GM21825 (cell line): ENCODE data around the gene KRTAP9-2.
"Not testable (repeated sequence)": the region's sequence is repeated elsewhere in the genome, so short reads cannot be mapped to it uniquely, and the experiment has no call there.

Experiments used
- ATAC-seq: cut with Tn5 transposase; IDR thresholded peaks from one replicate; pipeline ENCODE4 v1.9.1; 2021; ENCODE audit warnings: mild to moderate bottlenecking, moderate library complexity; ENCODE audit not compliant: unreplicated experiment

KRTAP9-2 gene

GRCh38 chr17:41226598-41227095 is at the start of gene KRTAP9-2:
KRTAP9-2 (plus strand) TSS chr17:41226648; CDS start chr17:41226655, 7 bp downstream.
- ATAC-seq = not testable (repeated sequence)

GRCh38 chr17:41176744-41177387 is 49.6 kb upstream of the KRTAP9-2 start:
- no peak for ATAC-seq

GRCh38 chr17:41177727-41178271 is 48.6 kb upstream of the KRTAP9-2 start, which contains the start of gene KRTAP4-2:
KRTAP4-2 (minus strand) TSS chr17:41178221; CDS start chr17:41178164, 57 bp downstream.
- ATAC-seq = no peak

GRCh38 chr17:41178341-41178740 is 48.1 kb upstream of the KRTAP9-2 start:
- no peak for ATAC-seq

GRCh38 chr17:41178843-41179616 is 47.4 kb upstream of the KRTAP9-2 start:
- ATAC-seq = no peak

GRCh38 chr17:41184480-41184961 is 41.9 kb upstream of the KRTAP9-2 start, which contains the start of gene KRTAP4-1:
KRTAP4-1 (minus strand) TSS chr17:41184911; CDS start chr17:41184854, 57 bp downstream.
- no peak for ATAC-seq

GRCh38 chr17:41185001-41185400 is 41.4 kb upstream of the KRTAP9-2 start:
- no peak for ATAC-seq

GRCh38 chr17:41186872-41187271 is 39.6 kb upstream of the KRTAP9-2 start:
- ATAC-seq = no peak

GRCh38 chr17:41189837-41190318 is 36.6 kb upstream of the KRTAP9-2 start, which contains the start of gene KRTAP9-1:
KRTAP9-1 (plus strand) TSS chr17:41189887; CDS start chr17:41189887, 0 bp downstream.
- ATAC-seq = not testable (repeated sequence)

GRCh38 chr17:41190328-41190727 is 36.1 kb upstream of the KRTAP9-2 start:
- ATAC-seq = no peak

- no peak for ATAC-seq
Observed at GRCh38 chr17:41196068-41196467, 30.4 kb upstream of the KRTAP9-2 start.

GRCh38 chr17:41199421-41200078 is 26.9 kb upstream of the KRTAP9-2 start:
- ATAC-seq = no peak

GRCh38 chr17:41211845-41212466 is 14.5 kb upstream of the KRTAP9-2 start:
- ATAC-seq = no peak

- ATAC-seq = no peak
Observed at GRCh38 chr17:41212524-41213169, 13.8 kb upstream of the KRTAP9-2 start.

- no peak for ATAC-seq
Observed at GRCh38 chr17:41215681-41216080, 10.8 kb upstream of the KRTAP9-2 start.

GRCh38 chr17:41223821-41224220 is 2.6 kb upstream of the KRTAP9-2 start:
- no peak for ATAC-seq

- no peak for ATAC-seq
Observed at GRCh38 chr17:41226051-41226450, 397 bp upstream of the KRTAP9-2 start.

- no peak for ATAC-seq
Observed at GRCh38 chr17:41230094-41230493, 3.6 kb downstream of the KRTAP9-2 start.

- ATAC-seq = no peak
Observed at GRCh38 chr17:41231731-41232130, 5.3 kb downstream of the KRTAP9-2 start.
